OCI-LY7 (cell line): ENCODE results near the gene AP1M1.

Source experiments
- CTCF ChIP-seq: fragments of 200-600 bp; sonication (generic); conservative IDR thresholded peaks from 2 replicates; pipeline ENCODE4 v1.5.1; 2014; ENCODE audit warnings: mild to moderate bottlenecking, antibody characterized with exemption, low read length, moderate library complexity, mixed read lengths
- EZH2phosphoT487 ChIP-seq: fragments of 200-600 bp; sonication (generic); IDR thresholded peaks from 2 replicates; pipeline ENCODE4 v1.6.1; 2018; ENCODE audit warnings: low read depth, borderline replicate concordance, mild to moderate bottlenecking, mixed run types, antibody characterized with exemption, low read length, moderate library complexity, mixed read lengths

GRCh38 chr19:16233836-16234551, 36.3 kb downstream of the AP1M1 start:
- TF ChIP-seq CTCF = no peak
- TF ChIP-seq EZH2phosphoT487 = no peak
